ENCODE results near the gene BORCS5.

DNA sequence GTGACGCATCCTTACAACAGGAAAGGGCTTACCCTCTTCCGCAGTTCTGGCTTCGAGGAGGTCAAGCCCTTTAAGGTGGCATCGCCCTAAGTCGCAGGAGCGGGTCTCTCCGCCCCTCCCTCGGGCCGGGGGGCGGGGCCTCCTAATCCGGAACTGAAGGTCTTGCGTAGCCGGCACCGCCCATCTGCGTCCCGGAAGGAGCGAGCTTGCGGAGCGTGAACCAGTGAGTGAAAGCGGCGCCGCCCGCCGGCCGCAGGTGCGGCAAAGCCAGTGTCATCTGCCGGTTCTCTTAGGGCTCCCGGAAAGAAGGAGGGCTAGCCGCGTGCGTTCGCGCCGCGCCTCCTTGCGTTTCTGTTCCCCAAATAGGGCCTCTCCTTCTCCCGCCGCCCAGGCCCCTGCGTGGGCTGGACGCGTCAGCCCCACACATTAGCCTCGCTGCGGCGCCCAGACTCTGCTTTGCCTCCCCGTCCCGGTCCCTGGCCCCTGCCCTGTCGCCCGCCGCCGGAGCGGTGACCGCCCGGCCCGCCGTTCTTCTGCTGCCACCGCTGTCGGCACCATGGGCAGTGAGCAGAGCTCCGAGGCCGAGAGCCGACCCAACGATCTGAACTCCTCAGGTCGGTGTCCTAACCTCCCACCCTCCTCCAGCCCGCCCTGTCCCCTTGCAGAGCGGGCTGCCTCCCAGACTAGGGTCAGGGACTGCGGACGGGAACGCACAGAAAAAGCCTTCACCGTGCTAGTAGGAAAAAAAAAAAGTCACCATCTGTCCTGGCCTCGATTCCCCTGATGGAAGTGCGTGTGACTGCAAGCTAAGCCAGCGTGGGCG is at the start of gene BORCS5:
- TF ChIP-seq, protein P1, sequence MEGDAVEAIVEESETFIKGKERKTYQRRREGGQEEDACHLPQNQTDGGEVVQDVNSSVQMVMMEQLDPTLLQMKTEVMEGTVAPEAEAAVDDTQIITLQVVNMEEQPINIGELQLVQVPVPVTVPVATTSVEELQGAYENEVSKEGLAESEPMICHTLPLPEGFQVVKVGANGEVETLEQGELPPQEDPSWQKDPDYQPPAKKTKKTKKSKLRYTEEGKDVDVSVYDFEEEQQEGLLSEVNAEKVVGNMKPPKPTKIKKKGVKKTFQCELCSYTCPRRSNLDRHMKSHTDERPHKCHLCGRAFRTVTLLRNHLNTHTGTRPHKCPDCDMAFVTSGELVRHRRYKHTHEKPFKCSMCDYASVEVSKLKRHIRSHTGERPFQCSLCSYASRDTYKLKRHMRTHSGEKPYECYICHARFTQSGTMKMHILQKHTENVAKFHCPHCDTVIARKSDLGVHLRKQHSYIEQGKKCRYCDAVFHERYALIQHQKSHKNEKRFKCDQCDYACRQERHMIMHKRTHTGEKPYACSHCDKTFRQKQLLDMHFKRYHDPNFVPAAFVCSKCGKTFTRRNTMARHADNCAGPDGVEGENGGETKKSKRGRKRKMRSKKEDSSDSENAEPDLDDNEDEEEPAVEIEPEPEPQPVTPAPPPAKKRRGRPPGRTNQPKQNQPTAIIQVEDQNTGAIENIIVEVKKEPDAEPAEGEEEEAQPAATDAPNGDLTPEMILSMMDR (conservative IDR thresholded peaks at IDR 0.05; ENCODE audit: low read depth, low read length), result peak; percentile 45
- TF ChIP-seq EZH2 (IDR thresholded peaks at IDR 0.05; ENCODE audit: borderline replicate concordance, low read depth, low read length, poor library complexity, severe bottlenecking), result no peak

All from A673 (cell line).